Neutrophil (primary cell): ENCODE data around the gene FBXO44.

Source experiments
- H3K27ac ChIP-seq: fragments of 200-600 bp; sonication (generic); 2 replicates; pipeline ENCODE4 v1.5.1; 2016; ENCODE audit warnings: mild to moderate bottlenecking, moderate library complexity
- H3K27me3 ChIP-seq: fragments of 200-600 bp; sonication (generic); 2 replicates; pipeline ENCODE4 v1.6.0; 2016; ENCODE audit warnings: mild to moderate bottlenecking
- H3K36me3 ChIP-seq: fragments of 200-600 bp; sonication (generic); 2 replicates; pipeline ENCODE4 v1.5.1; 2017
- H3K4me1 ChIP-seq, 2 experiments: fragments of 200-600 bp in 1 of 2; sonication (generic) in 1 of 2; 1 replicate in 1 of 2; 2 replicates in 1 of 2; pipeline versions ENCODE4 v1.5.1 to v1.6.1; 2013 to 2016; ENCODE audit warnings: low read depth in 1 of 2, low read length in 1 of 2, mild to moderate bottlenecking in 1 of 2, moderate library complexity in 1 of 2; ENCODE audit not compliant: control insufficient read depth in 1 of 2, insufficient read depth in 1 of 2
- H3K4me3 ChIP-seq, 2 experiments: fragments of 200-600 bp in 1 of 2; sonication (generic) in 1 of 2; 1 replicate in 1 of 2; 2 replicates in 1 of 2; pipeline ENCODE4 v1.5.1; 2013 to 2016; ENCODE audit warnings: low read depth in 1 of 2, low read length in 1 of 2, mild to moderate bottlenecking in 1 of 2, moderate library complexity in 1 of 2
- H3K9me3 ChIP-seq: fragments of 200-600 bp; sonication (generic); 2 replicates; pipeline ENCODE4 v1.5.1; 2016
- TF ChIP-seq, protein P1 (sequence below): fragments of 200-600 bp; sonication (generic); IDR thresholded peaks from 2 replicates; pipeline ENCODE4 v1.5.1; 2016; ENCODE audit warnings: antibody characterized with exemption

The FBXO44 gene

DNA sequence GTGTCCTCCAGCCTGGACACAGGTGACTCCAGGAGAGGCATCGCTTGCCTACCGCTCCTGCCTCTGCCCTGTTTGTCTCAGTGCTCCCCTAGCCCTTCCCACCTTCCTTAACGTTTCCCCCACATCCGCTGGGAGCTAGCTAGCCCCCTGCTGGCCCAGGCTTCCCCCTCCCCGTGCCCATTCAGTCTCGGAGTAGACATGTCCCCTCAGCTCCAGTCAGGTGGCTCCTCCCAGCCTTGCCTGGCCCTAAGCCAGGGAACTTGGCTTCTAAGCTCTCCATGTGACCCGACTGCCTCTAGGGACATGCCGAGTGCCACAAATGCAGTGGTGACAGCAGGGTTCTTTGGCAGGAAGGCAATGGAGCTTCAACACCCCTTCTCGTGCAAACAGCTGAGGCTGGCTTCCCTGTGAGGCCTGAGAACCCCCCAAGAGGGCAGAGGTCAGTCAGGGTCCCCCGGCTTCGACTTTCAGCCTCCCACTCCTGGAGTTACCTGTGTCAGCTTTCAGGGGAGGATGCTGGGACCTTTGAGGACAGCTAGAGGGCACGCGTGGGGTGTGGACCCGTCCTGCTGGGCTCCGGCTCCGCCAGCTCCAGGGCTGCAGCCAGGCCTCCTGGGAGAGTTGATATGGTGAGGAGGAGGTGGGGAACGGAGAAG, 53.1 kb downstream of the FBXO44 start:
- Histone ChIP-seq H3K36me3 (no peaks in the 10 kb centered on the region), H3K4me3 (no peak overlapping the region), H3K27me3 (peaks cover 66% of the 10 kb centered on the region), H3K27ac (no peak overlapping the region), H3K9me3 (no peaks in the 10 kb centered on the region), H3K4me1 (no peaks in the 10 kb centered on the region)
- TF ChIP-seq, protein P1, sequence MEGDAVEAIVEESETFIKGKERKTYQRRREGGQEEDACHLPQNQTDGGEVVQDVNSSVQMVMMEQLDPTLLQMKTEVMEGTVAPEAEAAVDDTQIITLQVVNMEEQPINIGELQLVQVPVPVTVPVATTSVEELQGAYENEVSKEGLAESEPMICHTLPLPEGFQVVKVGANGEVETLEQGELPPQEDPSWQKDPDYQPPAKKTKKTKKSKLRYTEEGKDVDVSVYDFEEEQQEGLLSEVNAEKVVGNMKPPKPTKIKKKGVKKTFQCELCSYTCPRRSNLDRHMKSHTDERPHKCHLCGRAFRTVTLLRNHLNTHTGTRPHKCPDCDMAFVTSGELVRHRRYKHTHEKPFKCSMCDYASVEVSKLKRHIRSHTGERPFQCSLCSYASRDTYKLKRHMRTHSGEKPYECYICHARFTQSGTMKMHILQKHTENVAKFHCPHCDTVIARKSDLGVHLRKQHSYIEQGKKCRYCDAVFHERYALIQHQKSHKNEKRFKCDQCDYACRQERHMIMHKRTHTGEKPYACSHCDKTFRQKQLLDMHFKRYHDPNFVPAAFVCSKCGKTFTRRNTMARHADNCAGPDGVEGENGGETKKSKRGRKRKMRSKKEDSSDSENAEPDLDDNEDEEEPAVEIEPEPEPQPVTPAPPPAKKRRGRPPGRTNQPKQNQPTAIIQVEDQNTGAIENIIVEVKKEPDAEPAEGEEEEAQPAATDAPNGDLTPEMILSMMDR, result no peak

DNA sequence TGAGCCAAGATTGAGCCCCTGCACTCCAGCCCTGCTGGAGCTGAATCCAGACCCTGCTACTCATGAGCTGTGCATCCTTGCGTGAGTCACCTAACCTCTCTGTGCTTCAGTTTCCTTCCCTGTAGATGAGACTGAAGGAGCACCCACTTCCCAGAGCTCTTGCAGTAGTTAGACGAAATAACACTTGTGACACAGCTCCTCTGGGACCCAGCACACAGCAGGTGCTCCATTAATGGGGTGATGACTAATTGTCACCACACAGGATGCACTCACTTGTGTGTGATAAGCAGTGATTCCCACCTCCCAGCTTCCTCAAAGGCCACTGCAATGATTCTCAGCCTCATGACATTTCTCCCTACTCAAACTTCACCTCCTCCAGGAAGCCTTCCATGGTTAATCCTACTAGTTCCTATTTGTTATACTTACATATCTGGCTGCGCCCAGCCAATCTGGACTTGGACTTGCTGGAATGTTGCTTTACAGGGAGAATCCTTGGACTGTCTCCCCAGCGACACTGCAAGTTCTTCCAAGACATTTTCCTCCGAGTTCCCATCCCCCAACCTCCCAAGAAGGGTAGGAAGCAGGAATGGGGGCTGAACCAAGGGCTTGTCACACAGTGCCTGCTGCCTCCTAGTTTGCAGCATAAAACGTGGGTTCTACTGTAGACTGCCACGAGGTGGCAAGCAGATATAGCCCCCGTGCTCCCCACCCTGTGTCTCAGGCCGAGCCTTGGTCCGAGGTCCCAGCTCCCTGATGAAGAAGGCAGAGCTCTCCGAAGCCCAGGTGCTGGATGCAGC, 54.1 kb downstream of the FBXO44 start:
- H3K9me3 ChIP-seq, result no peaks in the 10 kb centered on the region
- H3K27ac ChIP-seq, result no peak overlapping the region
- TF ChIP-seq, protein P1, result no peak
- no peaks in the 10 kb centered on the region for H3K36me3 ChIP-seq
- no peak overlapping the region for H3K4me3 ChIP-seq
- H3K27me3 ChIP-seq, result peaks cover 56% of the 10 kb centered on the region
- no peaks in the 10 kb centered on the region for H3K4me1 ChIP-seq

DNA sequence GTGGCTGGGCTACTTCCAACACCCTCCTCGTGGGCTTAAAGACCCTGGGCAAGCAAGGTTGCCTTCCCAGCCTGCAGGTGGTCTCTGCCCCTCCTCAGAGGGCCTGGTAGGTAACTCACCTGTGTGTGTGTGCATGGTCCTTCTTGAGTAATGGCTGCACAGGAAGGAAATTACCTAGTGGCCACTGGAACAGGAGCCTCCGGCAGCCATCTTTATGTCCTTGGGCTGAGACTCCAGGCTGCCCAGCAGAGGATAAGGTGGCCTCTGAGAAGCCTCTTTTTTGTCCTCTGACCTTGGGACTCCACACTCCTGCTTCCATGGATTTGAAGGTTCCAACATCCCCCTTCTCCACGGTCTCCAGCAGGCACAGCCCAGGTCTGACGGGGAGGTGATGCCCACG, 56.8 kb downstream of the FBXO44 start:
- Histone ChIP-seq H3K9me3 (no peaks in the 10 kb centered on the region), H3K36me3 (no peaks in the 10 kb centered on the region), H3K4me3 (no peak overlapping the region), H3K27ac (no peak overlapping the region), H3K27me3 (peaks cover 28% of the 10 kb centered on the region), H3K4me1 (no peaks in the 10 kb centered on the region)
- TF ChIP-seq, protein P1, result no peak

DNA sequence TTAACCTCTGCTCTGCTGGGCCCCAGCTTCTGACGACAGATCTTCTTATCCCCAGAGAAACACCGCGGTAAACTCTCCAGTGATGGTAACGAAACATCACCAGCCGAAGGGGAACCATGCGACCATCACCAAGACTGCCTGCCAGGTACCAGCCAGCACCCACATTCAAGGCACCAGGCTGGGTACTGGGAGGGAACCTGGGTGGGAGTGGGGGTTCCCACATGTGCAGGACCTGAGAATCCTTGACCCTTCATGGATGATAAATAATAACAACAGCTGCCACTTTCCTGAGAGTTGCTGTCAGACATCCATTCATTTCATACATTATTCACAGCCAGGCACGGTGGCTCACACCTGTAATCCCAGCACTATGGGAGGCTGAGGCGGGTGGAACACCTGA, 57.6 kb downstream of the FBXO44 start:
- TF ChIP-seq, protein P1, result no peak
- no peak overlapping the region for H3K27ac ChIP-seq
- H3K36me3 ChIP-seq, result no peaks in the 10 kb centered on the region
- peaks cover 23% of the 10 kb centered on the region for H3K27me3 ChIP-seq
- H3K9me3 ChIP-seq, result no peaks in the 10 kb centered on the region
- H3K4me3 ChIP-seq, result no peak overlapping the region
- no peaks in the 10 kb centered on the region for H3K4me1 ChIP-seq
